Panc1 (cell line): ENCODE results near the gene DELE1.

Experiments
- CTCF ChIP-seq: fragments of 450-650 bp; IDR thresholded peaks from 2 replicates; pipeline ENCODE4 v1.5.1; 2017; ENCODE audit warnings: mild to moderate bottlenecking
- POLR2AphosphoS5 ChIP-seq: IDR thresholded peaks from 2 replicates; pipeline ENCODE4 v1.6.1; 2012; ENCODE audit warnings: mild to moderate bottlenecking, low read depth, low read length, moderate library complexity

DNA sequence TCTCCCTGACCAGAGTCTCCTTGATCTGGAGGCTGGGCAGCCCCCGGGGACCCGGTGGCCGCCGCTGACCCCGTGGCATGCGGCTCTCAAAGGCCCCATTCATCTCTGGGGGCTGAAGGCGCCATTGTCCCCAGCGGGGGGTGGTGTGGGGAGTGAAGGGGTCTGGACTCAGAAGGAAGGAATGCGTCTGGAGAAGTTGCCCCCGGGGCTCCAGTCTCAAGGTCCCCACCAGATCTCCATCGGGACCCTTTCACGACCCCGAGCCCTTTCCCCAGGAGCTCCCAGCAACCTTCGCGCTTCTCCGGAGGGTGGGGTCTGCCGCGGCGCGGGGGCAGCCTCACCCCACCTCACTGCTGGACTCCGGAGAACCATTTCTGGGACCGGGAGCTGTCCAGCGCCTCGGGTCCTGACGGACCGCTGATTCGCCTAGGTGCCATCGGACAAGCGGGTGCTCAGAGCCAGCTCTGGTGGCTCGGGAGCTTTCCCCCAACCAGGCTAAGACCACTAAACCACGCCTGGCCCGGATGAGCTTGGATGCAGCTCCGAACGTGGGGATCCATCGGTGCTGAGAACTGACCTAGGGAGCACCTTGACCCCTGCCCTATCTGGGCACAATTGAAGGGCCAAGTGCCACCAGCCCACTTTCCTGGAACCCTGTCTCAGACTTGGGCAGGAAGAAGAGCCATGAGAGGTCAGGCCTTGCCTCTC, 40.3 kb upstream of the DELE1 start:
- TF ChIP-seq CTCF (no peak), POLR2AphosphoS5 (no peak)
